ENCODE data around the gene NECAB2.
A peak's percentile ranks its signal among the peaks of the same experiment; 100 is the strongest.

NECAB2 gene

GRCh38 chr16:83952940-83953795, 14.9 kb upstream of the NECAB2 start, which contains the start of gene OSGIN1:
TSS of gene OSGIN1 (plus strand) at chr16:83953240. CDS start at chr16:83957672, 4,432 bp downstream.
- ATAC-seq (replicated peaks), result peak; percentile 88 to 91
- Mint-ChIP-seq H3K4me1 (peaks cover 6 to 36% of the 10 kb centered on the region in 2 donors), H3K4me3 (peak within 1 kb of the TSS; percentile 85 to 88), H3K27ac (peak within 1 kb of the TSS; percentile 86), H3K9me3 (no peaks in the 10 kb centered on the region), H3K27me3 (peaks cover 21 to 23% of the 10 kb centered on the region in 2 donors), H3K36me3 (peaks cover 0 to 5% of the 10 kb centered on the region in 2 donors)
- DNase-seq, result peak; percentile 76

DNA sequence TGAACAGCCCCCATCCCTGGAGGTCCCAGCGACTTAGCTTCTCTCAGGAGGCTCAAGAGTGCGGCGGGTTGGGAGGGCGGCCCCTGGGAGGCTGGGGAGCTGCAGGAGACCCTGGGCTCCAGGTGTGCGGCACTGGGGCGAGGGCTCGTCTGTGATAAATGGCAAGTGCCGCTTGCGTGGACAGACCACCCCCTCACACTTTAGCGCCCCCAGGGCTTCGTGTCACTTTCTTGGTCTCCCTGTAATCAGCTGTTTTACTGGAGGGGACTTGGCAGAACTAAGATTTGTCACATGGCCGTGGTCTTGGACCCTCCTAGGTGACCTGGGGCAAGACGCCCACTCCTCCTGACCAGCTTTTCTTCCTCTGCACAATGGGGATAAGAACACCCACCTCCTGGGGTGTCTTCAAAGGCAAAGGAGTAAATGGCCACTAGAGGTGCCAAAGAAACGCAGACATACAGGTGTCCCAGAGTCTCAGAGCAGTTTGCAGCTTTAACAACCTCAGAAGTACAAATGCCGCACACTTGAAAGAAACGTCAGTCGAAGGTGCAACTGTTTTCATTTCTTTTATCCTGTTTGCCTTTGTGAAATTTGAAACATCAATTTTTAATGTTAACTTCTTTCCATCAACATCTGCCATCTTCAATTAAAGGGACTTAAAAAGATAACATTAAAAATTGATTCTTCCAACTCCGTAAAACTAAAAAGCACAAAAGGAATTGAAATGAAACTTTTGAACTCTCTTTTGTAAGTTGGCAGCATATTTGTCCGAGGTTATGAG, 14.1 kb upstream of the NECAB2 start:
- H3K27me3 Mint-ChIP-seq, result peaks cover 21 to 23% of the 10 kb centered on the region in 2 donors
- H3K36me3 Mint-ChIP-seq, result peaks cover 0 to 11% of the 10 kb centered on the region in 2 donors
- no peaks in the 10 kb centered on the region for H3K9me3 Mint-ChIP-seq
- peak; percentile 58 to 64 for ATAC-seq (replicated peaks)
- H3K27ac Mint-ChIP-seq, result no peak overlapping the region
- H3K4me3 Mint-ChIP-seq, result peak overlapping the region; percentile 85 to 88
- H3K4me1 Mint-ChIP-seq, result peaks cover 6 to 36% of the 10 kb centered on the region in 2 donors
- no peak for DNase-seq

DNA sequence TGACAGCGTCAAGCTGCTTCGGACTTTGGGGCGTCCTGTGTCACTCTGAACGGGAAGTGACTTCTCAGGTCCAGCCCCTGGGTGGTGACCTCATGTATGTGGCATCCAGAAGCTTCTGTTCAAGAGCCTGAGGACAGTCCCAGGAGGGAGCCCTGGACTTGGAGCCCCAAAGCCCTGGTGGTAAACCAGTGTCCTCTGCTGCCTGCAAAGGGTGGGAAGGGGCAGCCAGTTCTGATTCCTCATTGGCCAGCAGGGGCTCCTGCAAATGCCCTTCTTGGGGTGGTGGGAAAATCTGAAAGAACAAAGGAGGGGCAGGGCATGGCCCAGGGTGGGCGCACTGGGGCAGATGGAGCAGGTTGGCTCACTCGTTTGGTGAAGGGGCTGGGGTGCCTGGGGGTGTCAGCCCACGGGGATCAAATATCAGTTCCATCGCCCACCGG, 13.4 kb upstream of the NECAB2 start:
- H3K36me3 Mint-ChIP-seq, result peaks cover 5 to 15% of the 10 kb centered on the region in 2 donors
- no peak overlapping the region for H3K27ac Mint-ChIP-seq
- no peak for ATAC-seq (replicated peaks)
- H3K27me3 Mint-ChIP-seq, result peaks cover 21 to 23% of the 10 kb centered on the region in 2 donors
- H3K4me1 Mint-ChIP-seq, result peaks cover 8 to 36% of the 10 kb centered on the region in 2 donors
- no peak for DNase-seq
- H3K9me3 Mint-ChIP-seq, result no peaks in the 10 kb centered on the region
- H3K4me3 Mint-ChIP-seq, result peak overlapping the region; percentile 17 to 88

DNA sequence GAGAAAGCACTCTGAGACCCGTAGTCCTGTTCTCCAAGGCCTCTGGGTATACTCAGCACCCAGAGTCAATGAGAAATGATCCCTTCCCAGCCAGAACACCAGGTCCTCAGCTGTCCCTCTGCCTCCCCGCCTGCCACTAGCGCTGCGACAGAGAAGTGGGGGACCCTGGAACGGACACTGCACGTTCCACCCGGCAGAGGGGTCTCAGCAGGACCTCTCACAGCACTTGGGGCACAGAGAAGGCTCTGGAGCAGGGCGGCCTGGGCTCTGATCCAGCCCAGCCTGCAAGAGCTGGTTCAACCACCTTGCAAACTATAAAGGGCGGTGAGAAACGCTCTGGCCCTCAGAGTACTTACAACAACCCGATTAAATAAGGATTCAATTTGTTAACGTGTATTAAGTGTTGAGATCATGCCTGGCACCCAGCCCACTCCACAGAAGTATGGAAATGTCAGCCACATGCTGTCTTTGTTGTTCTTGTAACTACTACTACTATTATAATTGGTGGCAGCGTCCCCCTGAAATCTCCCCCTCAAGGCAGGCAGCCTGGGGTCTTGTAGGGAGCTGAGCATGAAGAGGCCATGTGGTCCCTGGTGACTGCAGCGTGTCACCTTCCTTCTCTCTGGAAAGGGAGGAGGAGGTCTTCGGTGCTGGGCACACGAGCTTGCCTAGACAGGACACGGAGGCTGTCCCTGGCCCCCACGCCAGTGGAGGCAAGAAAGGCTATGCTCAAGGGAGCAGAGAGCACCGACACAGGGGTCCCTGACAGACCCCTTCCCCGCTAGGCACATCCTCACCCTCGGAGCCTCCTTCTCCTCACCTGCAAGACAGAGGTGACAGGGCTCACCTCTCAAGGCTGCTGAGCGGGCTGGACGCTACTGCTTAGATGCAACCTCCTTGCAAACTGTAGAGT, 12.6 kb upstream of the NECAB2 start:
- Mint-ChIP-seq H3K27me3 (peaks cover 21 to 23% of the 10 kb centered on the region in 2 donors), H3K9me3 (no peaks in the 10 kb centered on the region), H3K36me3 (peaks cover 9 to 18% of the 10 kb centered on the region in 2 donors), H3K4me1 (peaks cover 10 to 36% of the 10 kb centered on the region in 2 donors), H3K27ac (no peak overlapping the region), H3K4me3 (no peak overlapping the region)
- ATAC-seq (replicated peaks) (no peak), DNase-seq (no peak)

DNA sequence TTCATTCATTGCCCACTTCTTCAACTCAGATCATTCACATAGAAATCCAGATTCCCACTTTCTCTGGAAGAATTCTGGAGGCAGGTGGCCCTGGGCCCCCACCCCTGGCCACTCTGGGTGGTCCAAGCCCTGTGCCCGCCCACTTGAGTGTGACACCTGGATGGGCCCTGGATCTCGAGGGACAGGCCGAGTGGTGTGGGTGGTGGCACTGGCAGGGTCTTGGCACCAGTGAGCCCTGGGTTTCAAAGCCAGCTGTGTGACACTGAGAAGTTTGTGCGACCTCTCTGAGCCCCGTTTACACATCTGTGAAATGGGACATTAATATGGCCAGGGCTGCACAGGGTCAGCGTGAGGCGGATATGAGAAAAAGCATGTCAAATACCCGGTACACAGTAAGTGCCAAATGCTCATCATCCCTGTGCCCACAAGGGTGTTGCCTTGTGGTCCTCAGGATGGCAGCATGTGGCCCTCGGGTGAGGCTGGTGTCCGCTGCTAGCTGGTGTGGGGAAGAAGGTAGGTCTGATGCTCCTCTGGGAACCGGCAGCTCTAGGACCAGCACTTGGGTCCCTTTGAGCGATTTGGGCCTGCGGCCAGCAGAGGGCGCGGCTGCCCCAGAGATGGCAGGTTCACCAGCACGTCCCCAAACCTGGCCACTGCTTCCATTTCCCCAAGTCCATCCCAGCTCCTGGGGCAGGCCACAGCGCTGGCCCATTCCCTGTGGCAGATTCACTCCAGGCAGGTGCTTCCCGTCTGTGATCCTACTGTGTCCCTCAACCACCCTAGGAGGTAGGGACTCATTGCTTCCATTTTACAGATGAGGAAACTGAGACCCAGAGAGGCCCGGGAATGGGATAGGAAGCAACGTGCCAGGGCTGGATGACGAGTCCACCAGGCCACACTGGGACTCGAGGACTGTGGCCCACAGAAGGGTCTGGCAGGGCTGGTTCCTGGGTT, 11.4 kb upstream of the NECAB2 start:
- no peaks in the 10 kb centered on the region for H3K9me3 Mint-ChIP-seq
- H3K27ac Mint-ChIP-seq, result no peak overlapping the region
- no peak overlapping the region for H3K4me3 Mint-ChIP-seq
- ATAC-seq (replicated peaks), result peak; percentile 59
- H3K4me1 Mint-ChIP-seq, result peaks cover 10 to 36% of the 10 kb centered on the region in 2 donors
- peaks cover 21 to 23% of the 10 kb centered on the region in 2 donors for H3K27me3 Mint-ChIP-seq
- H3K36me3 Mint-ChIP-seq, result peaks cover 16 to 27% of the 10 kb centered on the region in 2 donors
- DNase-seq, result peak; percentile 65

DNA sequence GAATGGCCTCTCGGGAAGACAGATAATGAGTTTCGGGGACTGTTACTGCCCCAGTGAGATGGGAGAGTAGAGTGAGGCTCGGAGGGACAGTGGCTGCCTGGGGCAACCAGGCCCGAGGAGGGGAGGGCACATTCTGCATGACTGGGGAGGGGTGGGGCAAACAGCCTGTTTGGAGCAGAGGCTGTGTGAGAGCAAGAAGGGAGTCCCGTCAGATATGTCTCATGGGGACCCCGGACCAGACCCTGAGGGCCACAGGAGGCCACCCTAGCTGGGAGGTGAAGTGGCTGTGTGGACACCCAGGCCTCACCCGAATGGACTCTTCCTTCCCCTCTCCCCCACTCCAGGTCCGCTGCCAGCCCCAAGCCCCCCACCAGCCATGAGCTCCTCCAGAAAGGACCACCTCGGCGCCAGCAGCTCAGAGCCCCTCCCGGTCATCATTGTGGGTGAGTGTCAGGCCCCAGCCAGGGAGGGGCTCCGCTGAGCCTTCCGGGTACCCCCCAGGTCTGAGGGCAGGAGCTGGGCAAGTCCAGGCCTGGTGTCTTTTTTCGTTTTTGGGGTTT, 10.7 kb upstream of the NECAB2 start:
- ATAC-seq (replicated peaks) (no peak), DNase-seq (no peak)
- Mint-ChIP-seq H3K9me3 (no peaks in the 10 kb centered on the region), H3K36me3 (peaks cover 19 to 30% of the 10 kb centered on the region in 2 donors), H3K4me1 (peaks cover 10 to 32% of the 10 kb centered on the region in 2 donors), H3K27ac (no peak overlapping the region), H3K27me3 (peaks cover 21 to 23% of the 10 kb centered on the region in 2 donors), H3K4me3 (no peak overlapping the region)

DNA sequence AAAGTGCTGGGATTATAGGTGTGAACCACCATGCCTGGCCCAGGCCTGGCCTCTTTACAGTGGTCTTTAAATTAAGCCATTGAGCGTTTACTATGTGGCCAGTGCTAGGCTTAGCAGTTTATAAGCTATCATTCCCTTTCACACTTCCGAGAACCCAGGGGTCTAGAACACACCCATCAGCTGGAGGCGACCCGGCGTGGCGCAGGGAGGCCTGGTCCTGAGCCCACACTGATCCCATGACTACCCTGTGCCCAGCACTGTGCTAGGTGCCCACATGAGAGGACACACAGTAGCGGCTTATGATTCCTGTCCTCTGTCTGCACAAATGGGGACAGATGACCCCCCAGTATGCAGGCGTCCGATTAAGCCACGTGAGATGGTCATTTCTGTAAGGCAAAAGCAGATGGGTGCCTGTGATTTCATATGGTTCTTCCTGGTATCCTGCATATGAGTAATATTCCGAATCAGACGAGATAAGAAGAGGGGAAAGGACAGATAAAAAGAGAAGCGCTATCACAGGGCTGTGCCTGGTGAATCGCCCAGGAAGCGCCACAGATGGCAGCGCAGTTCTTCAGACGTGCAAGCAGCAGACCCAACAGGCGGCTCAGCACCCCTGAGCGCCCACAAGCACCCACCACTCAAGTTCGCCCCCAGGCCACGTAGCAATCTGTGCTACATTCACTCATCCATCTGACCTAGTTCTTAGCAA, 9.8 kb upstream of the NECAB2 start:
- no peak for DNase-seq
- H3K27ac Mint-ChIP-seq, result no peak overlapping the region
- peaks cover 21 to 23% of the 10 kb centered on the region in 2 donors for H3K27me3 Mint-ChIP-seq
- no peaks in the 10 kb centered on the region for H3K9me3 Mint-ChIP-seq
- no peak for ATAC-seq (replicated peaks)
- peaks cover 9 to 26% of the 10 kb centered on the region in 2 donors for H3K4me1 Mint-ChIP-seq
- peaks cover 19 to 30% of the 10 kb centered on the region in 2 donors for H3K36me3 Mint-ChIP-seq
- H3K4me3 Mint-ChIP-seq, result no peak overlapping the region

DNA sequence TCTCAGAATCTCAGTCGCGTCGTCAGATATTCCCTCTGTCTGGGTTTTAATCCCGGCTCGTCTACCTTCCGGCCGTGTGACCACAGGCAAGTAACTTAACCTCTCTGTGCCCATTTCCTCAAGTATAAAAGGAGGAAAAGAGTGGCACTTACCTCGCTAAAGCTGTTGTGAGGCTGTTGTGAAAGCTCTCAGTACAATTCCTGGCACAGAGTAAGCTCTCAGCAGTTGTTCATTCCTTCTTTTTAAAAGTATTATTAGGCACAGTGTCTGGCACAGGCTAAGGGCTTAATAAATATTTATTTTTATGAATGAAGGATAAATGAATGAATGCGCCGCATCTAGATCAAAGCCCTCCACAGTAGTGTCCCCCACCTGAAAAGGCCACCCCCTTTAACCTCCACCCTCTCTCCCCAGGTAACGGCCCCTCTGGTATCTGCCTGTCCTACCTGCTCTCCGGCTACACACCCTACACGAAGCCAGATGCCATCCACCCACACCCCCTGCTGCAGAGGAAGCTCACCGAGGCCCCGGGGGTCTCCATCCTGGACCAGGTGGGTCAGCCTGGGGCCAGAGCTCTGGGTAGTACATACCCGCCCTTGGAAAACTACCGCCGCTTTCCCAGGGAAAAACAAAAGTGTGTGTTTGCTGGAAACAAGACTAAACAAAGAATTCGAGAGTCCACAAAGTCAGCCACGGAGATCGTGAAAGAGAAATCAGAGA, 9.0 kb upstream of the NECAB2 start:
- H3K4me1 Mint-ChIP-seq, result peaks cover 12 to 26% of the 10 kb centered on the region in 2 donors
- H3K9me3 Mint-ChIP-seq, result no peaks in the 10 kb centered on the region
- ATAC-seq (replicated peaks) (no peak), DNase-seq (no peak)
- H3K4me3 Mint-ChIP-seq, result no peak overlapping the region
- peak overlapping the region; percentile 61 for H3K27ac Mint-ChIP-seq
- H3K36me3 Mint-ChIP-seq, result peaks cover 23 to 32% of the 10 kb centered on the region in 2 donors
- H3K27me3 Mint-ChIP-seq, result peaks cover 18 to 19% of the 10 kb centered on the region in 2 donors

DNA sequence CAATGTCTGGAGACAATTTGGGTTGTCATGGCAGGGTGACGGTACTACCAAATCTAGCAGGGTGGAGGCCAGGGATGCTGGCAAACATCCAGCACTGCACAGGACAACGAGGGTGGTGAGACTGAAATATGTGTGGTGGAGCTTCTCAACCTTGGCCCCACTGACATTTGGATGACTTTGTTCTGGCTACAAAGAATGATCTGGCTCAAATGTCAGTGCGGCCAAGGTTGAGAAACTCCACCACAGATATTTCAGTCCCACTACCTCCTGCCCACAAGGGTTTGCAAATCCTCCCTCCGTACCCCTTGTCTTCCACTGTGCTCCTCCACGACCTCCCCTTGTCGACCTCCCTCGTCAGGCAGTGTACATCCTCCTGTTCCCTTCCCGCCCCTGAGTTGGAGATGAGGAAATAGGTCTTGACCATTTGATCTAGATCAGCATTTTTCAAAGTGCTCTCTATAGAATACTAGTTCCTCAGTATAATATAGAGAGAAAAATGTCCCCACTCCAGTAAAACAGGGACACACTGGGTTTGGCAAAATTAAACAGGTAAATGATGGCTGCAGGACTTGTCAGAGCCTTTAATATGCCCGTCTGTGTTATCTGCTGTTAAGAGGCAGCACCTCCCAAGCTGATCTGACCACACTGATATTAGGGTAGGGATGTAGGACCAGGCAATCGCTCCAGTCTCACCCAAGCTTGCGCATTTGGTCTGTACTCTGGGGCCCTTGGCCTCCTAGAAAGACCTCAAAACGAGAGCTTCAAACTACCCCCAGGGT, 8.2 kb upstream of the NECAB2 start:
- no peaks in the 10 kb centered on the region for H3K9me3 Mint-ChIP-seq
- DNase-seq (no peak), ATAC-seq (replicated peaks) (peak; percentile 67 to 75)
- H3K27me3 Mint-ChIP-seq, result peaks cover 10 to 11% of the 10 kb centered on the region in 2 donors
- H3K27ac Mint-ChIP-seq, result no peak overlapping the region
- peaks cover 9 to 18% of the 10 kb centered on the region in 2 donors for H3K4me1 Mint-ChIP-seq
- H3K36me3 Mint-ChIP-seq, result peaks cover 27 to 34% of the 10 kb centered on the region in 2 donors
- no peak overlapping the region for H3K4me3 Mint-ChIP-seq

GRCh38 chr16:83960521-83961249, 7.4 kb upstream of the NECAB2 start:
- Mint-ChIP-seq H3K4me1 (peaks cover 9 to 16% of the 10 kb centered on the region in 2 donors), H3K36me3 (peaks cover 32 to 35% of the 10 kb centered on the region in 2 donors), H3K27me3 (peaks cover 2 to 3% of the 10 kb centered on the region in 2 donors), H3K27ac (no peak overlapping the region), H3K4me3 (no peak overlapping the region), H3K9me3 (no peaks in the 10 kb centered on the region)
- no peak for DNase-seq
- ATAC-seq (replicated peaks), result no peak

Measured in stimulated activated naive B cell treated with anti-CD40 and anti-IgM and Interleukin-4, amounts not matched to agents 10 μg/mL and 1 μg/mL and 100 μg/mL, for 72 hours (primary cell).